ENCODE results near the gene CATSPER4. TPM values are rescaled to one million over a fixed set of nuclear protein-coding genes. Genes with fewer than 3 reads are reported as not detected.
A peak's percentile ranks its signal among the peaks of the same experiment; 100 is the strongest.

Gene CATSPER4
- total and polyA plus RNA-seq, 11 donors = not detected

- Histone ChIP-seq H3K27me3 (peaks cover 0 to 20% (median 0%) of the 10 kb centered on the region in 9 donors), H3K4me3 (peak overlapping the region in 10 of 12 donors; percentile 27 to 57 (median 42)), H3K9me3 (no peaks in the 10 kb centered on the region), H3K4me1 (peaks cover 6 to 69% (median 39%) of the 10 kb centered on the region in 12 donors), H3K36me3 (no peaks in the 10 kb centered on the region), H3K27ac (peak overlapping the region; percentile 38 to 96 (median 84))
- 47 to 56% (median 53%) methylated on average over 16 to 21 of the region's 21 CpGs for WGBS, 4 donors
- intact Hi-C loops (cut with DNase I) = loop anchor here in 3 of 10 donors (5.0 to 10.0 kb wide), 3 partner anchors 118 to 251 kb away; partner anchors contain the start of genes EXTL1 (in 1 of the 3) and STMN1 (in 1 of the 3)
- ATAC-seq (peak; percentile 1 to 40 (median 26)), DNase-seq (peak in 1 of 5 donors; percentile 45)
- TF ChIP-seq CTCF (IDR thresholded peaks at IDR 0.05) (no peak), POLR2A (IDR thresholded peaks at IDR 0.05) (peak in 1 of 2 donors; percentile 8)
Measured at GRCh38 chr1:26155370-26156284, 34.8 kb upstream of the CATSPER4 start.

GRCh38 chr1:26156285-26157038 is 33.9 kb upstream of the CATSPER4 start:
- no peaks in the 10 kb centered on the region for H3K36me3 ChIP-seq
- TF ChIP-seq POLR2A (IDR thresholded peaks at IDR 0.05) = no peak
- peak overlapping the region in 11 of 12 donors; percentile 23 to 57 (median 41) for H3K4me3 ChIP-seq
- peak in 4 of 5 donors; percentile 80 to 85 (median 81) for DNase-seq
- H3K9me3 ChIP-seq = no peaks in the 10 kb centered on the region
- peaks cover 6 to 77% (median 46%) of the 10 kb centered on the region in 12 donors for H3K4me1 ChIP-seq
- intact Hi-C loops (cut with DNase I) = loop anchor here in 3 of 10 donors (5.0 to 10.0 kb wide), 3 partner anchors 119 to 252 kb away; partner anchors contain the start of genes EXTL1 (in 1 of the 3) and STMN1 (in 1 of the 3)
- peaks cover 0 to 28% (median 0%) of the 10 kb centered on the region in 9 donors for H3K27me3 ChIP-seq
- peak in 3 of 4 donors; percentile 4 to 53 (median 9) for ATAC-seq
- H3K27ac ChIP-seq = peak overlapping the region; percentile 38 to 96 (median 84)
- WGBS, 4 donors = 19 to 30% (median 24%) methylated on average over 8 to 12 of the region's 12 CpGs

DNA sequence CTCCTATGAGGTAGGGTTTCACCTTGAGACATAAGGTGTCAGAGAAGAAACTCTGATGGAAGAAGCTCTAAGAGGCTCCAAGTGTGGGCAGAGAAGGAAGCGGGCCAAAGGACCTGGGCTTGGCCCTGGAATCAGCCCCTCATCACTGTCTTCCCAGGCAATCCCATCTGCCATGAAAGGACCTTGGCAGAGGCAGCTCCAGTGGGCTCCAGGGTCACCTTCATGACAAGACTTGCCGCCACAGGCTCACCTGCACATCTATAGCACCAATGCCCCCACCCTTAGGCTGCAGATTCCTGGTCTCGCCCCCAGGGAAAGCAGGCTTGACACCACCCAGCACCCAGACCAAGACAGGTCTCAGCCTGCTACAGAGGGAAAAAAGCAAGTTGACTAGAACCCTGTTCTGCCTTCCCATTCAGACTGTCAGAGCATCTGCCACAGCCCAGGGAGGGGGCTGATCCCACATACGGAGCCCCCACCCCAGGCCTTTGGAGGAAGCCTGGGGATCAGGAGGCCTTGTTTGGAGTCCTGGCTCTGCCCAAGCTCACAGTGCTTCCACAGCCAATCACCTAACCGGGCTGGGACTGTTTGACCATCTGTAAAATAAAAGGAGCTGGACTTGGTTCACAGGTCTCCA is 32.0 kb upstream of the CATSPER4 start:
- Histone ChIP-seq H3K36me3 (no peaks in the 10 kb centered on the region), H3K4me3 (peak overlapping the region in 11 of 12 donors; percentile 1 to 73 (median 60)), H3K27me3 (peaks cover 0 to 42% (median 0%) of the 10 kb centered on the region in 9 donors), H3K9me3 (no peaks in the 10 kb centered on the region), H3K4me1 (peaks cover 6 to 93% (median 53%) of the 10 kb centered on the region in 12 donors), H3K27ac (peak overlapping the region; percentile 74 to 99 (median 90))
- intact Hi-C loops (cut with DNase I) = loop anchor here in 3 of 10 donors (5.0 to 10.0 kb wide), 3 partner anchors 121 to 254 kb away; partner anchors contain the start of genes EXTL1 (in 1 of the 3) and STMN1 (in 1 of the 3)
- ATAC-seq = peak in 1 of 4 donors; percentile 6
- no peak for TF ChIP-seq POLR2A (IDR thresholded peaks at IDR 0.05)
- TF ChIP-seq CTCF (IDR thresholded peaks at IDR 0.05) = no peak
- no peak for DNase-seq
- WGBS, 4 donors = 58 to 67% (median 62%) methylated on average over 3 to 5 of the region's 5 CpGs

Data from heart left ventricle (tissue), 16 donors.